T-helper 1 cell treated with Interleukin-12 subunit alpha and Interleukin-12 subunit beta and Interleukin-4 antibody, amounts not matched to agents 30 μg/mL and 1 μg/mL, for 36 hours (primary cell): Measurements from ENCODE around the gene VMO1.

Source experiments
- H3K27ac Mint-ChIP-seq: one replicate; pipeline ENCODE4 v1.8.0; 2021; ENCODE audit warnings: mild to moderate bottlenecking, mixed read lengths
- H3K27me3 Mint-ChIP-seq: one replicate; pipeline ENCODE4 v1.8.0; 2021; ENCODE audit warnings: low read depth, mixed read lengths
- H3K36me3 Mint-ChIP-seq: one replicate; pipeline ENCODE4 v1.8.0; 2021; ENCODE audit warnings: low read depth, mixed read lengths
- H3K4me1 Mint-ChIP-seq: one replicate; pipeline ENCODE4 v1.8.0; 2021; ENCODE audit warnings: low read depth, mixed read lengths
- H3K4me3 Mint-ChIP-seq: one replicate; pipeline ENCODE4 v1.8.0; 2021; ENCODE audit warnings: mild to moderate bottlenecking, moderate library complexity, mixed read lengths
- H3K9me3 Mint-ChIP-seq: one replicate; pipeline ENCODE4 v1.8.0; 2021; ENCODE audit warnings: mixed read lengths

Gene VMO1

GRCh38 chr17:4738136-4739121 lies 47.7 kb downstream of the VMO1 start:
- H3K36me3 Mint-ChIP-seq, result peaks cover 9% of the 10 kb centered on the region
- H3K4me1 Mint-ChIP-seq, result peaks cover 25% of the 10 kb centered on the region
- peak overlapping the region; percentile 76 for H3K4me3 Mint-ChIP-seq
- H3K27me3 Mint-ChIP-seq, result peaks cover 41% of the 10 kb centered on the region
- no peaks in the 10 kb centered on the region for H3K9me3 Mint-ChIP-seq
- peak overlapping the region; percentile 52 for H3K27ac Mint-ChIP-seq

- H3K36me3 Mint-ChIP-seq, result peaks cover 11% of the 10 kb centered on the region
- peaks cover 38% of the 10 kb centered on the region for H3K4me1 Mint-ChIP-seq
- H3K9me3 Mint-ChIP-seq, result no peaks in the 10 kb centered on the region
- no peak overlapping the region for H3K4me3 Mint-ChIP-seq
- H3K27ac Mint-ChIP-seq, result no peak overlapping the region
- peaks cover 30% of the 10 kb centered on the region for H3K27me3 Mint-ChIP-seq
These were observed 50.1 kb downstream of the VMO1 start for GRCh38 chr17:4735876-4736651.
